Esophagus muscularis mucosa (tissue), 3 donors: ENCODE measurements around the gene ZP2.
"Not testable (repeated sequence)": the region's sequence is repeated elsewhere in the genome, so short reads cannot be mapped to it uniquely, and the experiment has no call there.

Source experiments
- CTCF ChIP-seq, 3 experiments: fragments of 200-600 bp in 2 of 3; fragments of 450-650 bp in 1 of 3; sonication (generic) in 2 of 3; IDR thresholded peaks; one replicate each; pipeline ENCODE4 v1.5.1; 2017 to 2019; ENCODE audit warnings: antibody characterized with exemption in 3 of 3, mild to moderate bottlenecking in 2 of 3, moderate library complexity in 1 of 3
- POLR2A ChIP-seq: fragments of 450-650 bp; IDR thresholded peaks from one replicate; pipeline ENCODE4 v1.6.1; 2017; ENCODE audit warnings: antibody characterized with exemption, moderate library complexity, mild to moderate bottlenecking, low read depth
- POLR2AphosphoS5 ChIP-seq, 2 donors: sonication (generic); formaldehyde crosslinking; IDR thresholded peaks; one replicate each; pipeline ENCODE4 v1.6.1; 2017; ENCODE audit warnings: antibody characterized with exemption in 2 of 2

GRCh38 chr16:21156011-21156410 is 55.4 kb downstream of the ZP2 start:
- not testable (repeated sequence) for TF ChIP-seq CTCF (IDR thresholded peaks at IDR 0.05); POLR2A; POLR2AphosphoS5 (IDR thresholded peaks at IDR 0.05)
